Activated T-helper 1 cell treated with anti-CD3 and anti-CD28 coated beads, Interleukin-12 subunit alpha, Interleukin-12 subunit beta, Interleukin-2, Interleukin-4 antibody, amounts not matched to agents 30 ng/mL and 10 ng/mL and 1 ng/mL, durations not matched to agents 14 hours and 24 hours and 36 hours (primary cell): ENCODE results near the gene DHRS7C. TPM values are rescaled to one million over a fixed set of nuclear protein-coding genes. Genes with fewer than 3 reads are reported as not detected.

Experiments used
- DNase-seq: peaks from one replicate; pipeline ENCODE4 v3.0.0; 2021; ENCODE audit warnings: low spot score
- H3K27ac Mint-ChIP-seq: one replicate; pipeline ENCODE4 v1.8.0; 2021; ENCODE audit warnings: mild to moderate bottlenecking, mixed read lengths
- H3K27me3 Mint-ChIP-seq: one replicate; pipeline ENCODE4 v1.8.0; 2022; ENCODE audit warnings: mild to moderate bottlenecking, moderate library complexity, mixed read lengths; ENCODE audit not compliant: insufficient read depth
- H3K36me3 Mint-ChIP-seq: one replicate; pipeline ENCODE4 v1.8.0; 2021; ENCODE audit warnings: low read depth, mixed read lengths
- H3K4me1 Mint-ChIP-seq: one replicate; pipeline ENCODE4 v1.8.0; 2021; ENCODE audit warnings: low read depth, mixed read lengths
- H3K4me3 Mint-ChIP-seq: one replicate; pipeline ENCODE4 v1.8.0; 2021; ENCODE audit warnings: mild to moderate bottlenecking, moderate library complexity, mixed read lengths
- H3K9me3 Mint-ChIP-seq: one replicate; pipeline ENCODE4 v1.8.0; 2021; ENCODE audit warnings: mixed read lengths
- intact Hi-C: fragments of 100-400 bp; cut with micrococcal nuclease; formaldehyde crosslinking; loops from one replicate; pipeline ENCODE4 v1.15.1; 2024
- total RNA-seq: library from RNA; stranded (reverse); gene quantifications from 2 replicates; pipeline ENCODE4 v1.2.3, GENCODE V29; 2022

The DHRS7C gene
- total RNA-seq, 1 donor from 2014 or later, result not detected

- Mint-ChIP-seq H3K9me3 (no peaks in the 10 kb centered on the region), H3K36me3 (no peaks in the 10 kb centered on the region), H3K27ac (no peak overlapping the region), H3K4me1 (no peaks in the 10 kb centered on the region), H3K27me3 (peaks cover 4% of the 10 kb centered on the region), H3K4me3 (no peak overlapping the region)
- intact Hi-C loops, result no loop called here
- no peak for DNase-seq
Observed at GRCh38 chr17:9726291-9726690, 65.1 kb downstream of the DHRS7C start.

- H3K27ac Mint-ChIP-seq, result no peak overlapping the region
- no peaks in the 10 kb centered on the region for H3K36me3 Mint-ChIP-seq
- H3K9me3 Mint-ChIP-seq, result no peaks in the 10 kb centered on the region
- H3K4me1 Mint-ChIP-seq, result no peaks in the 10 kb centered on the region
- intact Hi-C loops, result no loop called here
- H3K27me3 Mint-ChIP-seq, result peaks cover 2% of the 10 kb centered on the region
- no peak for DNase-seq
- no peak overlapping the region for H3K4me3 Mint-ChIP-seq
Observed at GRCh38 chr17:9725575-9725974, 65.8 kb downstream of the DHRS7C start.

Other genes starting within 250 kb of the DHRS7C start
- gene STX8, start 215.8 kb downstream of the DHRS7C start, total RNA-seq, result 45.4 and 47.2 TPM in 2 replicates
- gene CFAP52, start 214.9 kb downstream of the DHRS7C start, total RNA-seq, result not detected in 2 replicates
- gene USP43, start 146.1 kb downstream of the DHRS7C start, total RNA-seq, result not detected in 2 replicates
- gene GSG1L2, start 30.5 kb upstream of the DHRS7C start, total RNA-seq, result not detected in 2 replicates
- not detected in 2 replicates for gene GLP2R, start 34.3 kb upstream of the DHRS7C start, total RNA-seq
- gene RCVRN, start 113.7 kb upstream of the DHRS7C start, total RNA-seq, result not detected in 2 replicates